Measurements from ENCODE around the gene BMPER. TPM values are rescaled to one million over a fixed set of nuclear protein-coding genes. Genes with fewer than 3 reads are reported as not detected.

The BMPER gene
- total RNA-seq, 5 donors from 2014 or later (not counting 1 experiment from before 2014, with no cell fraction given), result 0.20 to 0.47 TPM; not detected in 3

GRCh38 chr7:33872870-33873269, 32.5 kb upstream of the BMPER start:
- Mint-ChIP-seq H3K9me3 (no peaks in the 10 kb centered on the region), H3K27me3 (peaks cover 0 to 5% of the 10 kb centered on the region in 2 donors), H3K27ac (no peak overlapping the region), H3K4me3 (no peak overlapping the region), H3K4me1 (no peaks in the 10 kb centered on the region), H3K36me3 (no peaks in the 10 kb centered on the region)
- H3K4me3 ChIP-seq (ENCODE audit: control insufficient read depth in 1 of 2, extremely low read depth in 1 of 2, low read length in 1 of 2), result no peak overlapping the region
- H3K36me3 ChIP-seq (ENCODE audit: control insufficient read depth in 2 of 2, extremely low read depth in 1 of 2, insufficient read depth in 1 of 2, low read length in 1 of 2), result no peaks in the 10 kb centered on the region
- H3K4me1 ChIP-seq (ENCODE audit: control insufficient read depth in 1 of 2, extremely low read depth in 1 of 2, insufficient read depth in 2 of 2, low read length in 2 of 2), result no peaks in the 10 kb centered on the region
- DNase-seq (no peak), ATAC-seq (replicated peaks in 1 of 4) (no peak)
- no peaks in the 10 kb centered on the region for H3K9me3 ChIP-seq
- POLR2A ChIA-PET, result no interaction called here
- WGBS (ENCODE audit: insufficient coverage), result 0% methylated on average over 1 of the region's 4 CpGs
- no peak overlapping the region for H3K27ac ChIP-seq (ENCODE audit: low read length)
- no peaks in the 10 kb centered on the region for H3K27me3 ChIP-seq (replicated peaks in 1 of 2; ENCODE audit: control insufficient read depth in 2 of 2, extremely low read depth in 1 of 2, insufficient read depth in 2 of 2, low read length in 1 of 2)
- CTCF ChIA-PET, result no interaction called here

- no peak for DNase-seq
- POLR2A ChIA-PET, result no interaction called here
- H3K27ac ChIP-seq (ENCODE audit: low read length), result no peak overlapping the region
- Mint-ChIP-seq H3K9me3 (no peaks in the 10 kb centered on the region), H3K27me3 (peaks cover 0 to 5% of the 10 kb centered on the region in 2 donors), H3K4me3 (no peak overlapping the region), H3K27ac (no peak overlapping the region), H3K36me3 (no peaks in the 10 kb centered on the region), H3K4me1 (no peaks in the 10 kb centered on the region)
- WGBS (ENCODE audit: insufficient coverage), result no CpG with 5 or more reads among the region's 1 CpG
- no peaks in the 10 kb centered on the region for H3K4me1 ChIP-seq (ENCODE audit: control insufficient read depth in 1 of 2, extremely low read depth in 1 of 2, insufficient read depth in 2 of 2, low read length in 2 of 2)
- CTCF ChIA-PET, result no interaction called here
- H3K9me3 ChIP-seq, result no peaks in the 10 kb centered on the region
- H3K27me3 ChIP-seq (replicated peaks in 1 of 2; ENCODE audit: control insufficient read depth in 2 of 2, extremely low read depth in 1 of 2, insufficient read depth in 2 of 2, low read length in 1 of 2), result no peaks in the 10 kb centered on the region
- no peak overlapping the region for H3K4me3 ChIP-seq (ENCODE audit: control insufficient read depth in 1 of 2, extremely low read depth in 1 of 2, low read length in 1 of 2)
- ATAC-seq (replicated peaks in 1 of 4), result no peak
- no peaks in the 10 kb centered on the region for H3K36me3 ChIP-seq (ENCODE audit: control insufficient read depth in 2 of 2, extremely low read depth in 1 of 2, insufficient read depth in 1 of 2, low read length in 1 of 2)
Measured at GRCh38 chr7:33873518-33873917, 31.8 kb upstream of the BMPER start.

GRCh38 chr7:33873981-33874750, 31.2 kb upstream of the BMPER start:
- no peak for ATAC-seq (replicated peaks in 1 of 4)
- Histone ChIP-seq H3K4me1 (ENCODE audit: control insufficient read depth in 1 of 2, extremely low read depth in 1 of 2, insufficient read depth in 2 of 2, low read length in 2 of 2) (no peaks in the 10 kb centered on the region), H3K9me3 (no peaks in the 10 kb centered on the region), H3K4me3 (ENCODE audit: control insufficient read depth in 1 of 2, extremely low read depth in 1 of 2, low read length in 1 of 2) (no peak overlapping the region), H3K27ac (ENCODE audit: low read length) (no peak overlapping the region), H3K27me3 (replicated peaks in 1 of 2; ENCODE audit: control insufficient read depth in 2 of 2, extremely low read depth in 1 of 2, insufficient read depth in 2 of 2, low read length in 1 of 2) (no peaks in the 10 kb centered on the region), H3K36me3 (ENCODE audit: control insufficient read depth in 2 of 2, extremely low read depth in 1 of 2, insufficient read depth in 1 of 2, low read length in 1 of 2) (no peaks in the 10 kb centered on the region)
- Mint-ChIP-seq H3K27ac (no peak overlapping the region), H3K4me1 (no peaks in the 10 kb centered on the region), H3K27me3 (peaks cover 0 to 5% of the 10 kb centered on the region in 2 donors), H3K9me3 (no peaks in the 10 kb centered on the region), H3K4me3 (no peak overlapping the region), H3K36me3 (no peaks in the 10 kb centered on the region)
- ChIA-PET POLR2A (no interaction called here), CTCF (interaction anchor here in 1 of 2 donors (0.9 kb wide), 1 partner anchor 12 kb away, joined by 3 read pairs; no protein-coding TSS in a partner anchor)
- WGBS (ENCODE audit: insufficient coverage), result no CpG with 5 or more reads among the region's 4 CpGs
- no peak for DNase-seq

GRCh38 chr7:33874943-33875342, 30.4 kb upstream of the BMPER start:
- POLR2A ChIA-PET, result no interaction called here
- H3K4me3 Mint-ChIP-seq, result no peak overlapping the region
- CTCF ChIA-PET, result no interaction called here
- H3K27me3 ChIP-seq (replicated peaks in 1 of 2; ENCODE audit: control insufficient read depth in 2 of 2, extremely low read depth in 1 of 2, insufficient read depth in 2 of 2, low read length in 1 of 2), result no peaks in the 10 kb centered on the region
- no peak overlapping the region for H3K27ac ChIP-seq (ENCODE audit: low read length)
- H3K4me3 ChIP-seq (ENCODE audit: control insufficient read depth in 1 of 2, extremely low read depth in 1 of 2, low read length in 1 of 2), result no peak overlapping the region
- H3K4me1 ChIP-seq (ENCODE audit: control insufficient read depth in 1 of 2, extremely low read depth in 1 of 2, insufficient read depth in 2 of 2, low read length in 2 of 2), result no peaks in the 10 kb centered on the region
- H3K9me3 ChIP-seq, result no peaks in the 10 kb centered on the region
- H3K36me3 ChIP-seq (ENCODE audit: control insufficient read depth in 2 of 2, extremely low read depth in 1 of 2, insufficient read depth in 1 of 2, low read length in 1 of 2), result no peaks in the 10 kb centered on the region
- 90% methylated on average over 2 of the region's 5 CpGs for WGBS (ENCODE audit: insufficient coverage)
- no peaks in the 10 kb centered on the region for H3K4me1 Mint-ChIP-seq
- DNase-seq (no peak), ATAC-seq (replicated peaks in 1 of 4) (no peak)
- H3K36me3 Mint-ChIP-seq, result no peaks in the 10 kb centered on the region
- no peaks in the 10 kb centered on the region for H3K9me3 Mint-ChIP-seq
- peaks cover 0 to 9% of the 10 kb centered on the region in 2 donors for H3K27me3 Mint-ChIP-seq
- H3K27ac Mint-ChIP-seq, result no peak overlapping the region

GRCh38 chr7:33876596-33877274, 28.6 kb upstream of the BMPER start:
- H3K4me1 Mint-ChIP-seq, result no peaks in the 10 kb centered on the region
- no peaks in the 10 kb centered on the region for H3K4me1 ChIP-seq (ENCODE audit: control insufficient read depth in 1 of 2, extremely low read depth in 1 of 2, insufficient read depth in 2 of 2, low read length in 2 of 2)
- no peaks in the 10 kb centered on the region for H3K36me3 ChIP-seq (ENCODE audit: control insufficient read depth in 2 of 2, extremely low read depth in 1 of 2, insufficient read depth in 1 of 2, low read length in 1 of 2)
- no peaks in the 10 kb centered on the region for H3K36me3 Mint-ChIP-seq
- no peak for DNase-seq
- no peak overlapping the region for H3K4me3 ChIP-seq (ENCODE audit: control insufficient read depth in 1 of 2, extremely low read depth in 1 of 2, low read length in 1 of 2)
- CTCF ChIA-PET, result interaction anchor here in 1 of 2 donors (0.6 kb wide), 1 partner anchor 808 kb away, joined by 3 read pairs; no protein-coding TSS in a partner anchor
- H3K27ac ChIP-seq (ENCODE audit: low read length), result no peak overlapping the region
- POLR2A ChIA-PET, result no interaction called here
- H3K4me3 Mint-ChIP-seq, result no peak overlapping the region
- H3K9me3 ChIP-seq, result no peaks in the 10 kb centered on the region
- peaks cover 1 to 12% of the 10 kb centered on the region in 2 donors for H3K27me3 Mint-ChIP-seq
- no peak overlapping the region for H3K27ac Mint-ChIP-seq
- no peaks in the 10 kb centered on the region for H3K27me3 ChIP-seq (replicated peaks in 1 of 2; ENCODE audit: control insufficient read depth in 2 of 2, extremely low read depth in 1 of 2, insufficient read depth in 2 of 2, low read length in 1 of 2)
- WGBS (ENCODE audit: insufficient coverage), result 90% methylated on average over 2 of the region's 3 CpGs
- no peak for ATAC-seq (replicated peaks in 1 of 4)
- no peaks in the 10 kb centered on the region for H3K9me3 Mint-ChIP-seq

- Histone ChIP-seq H3K4me1 (ENCODE audit: control insufficient read depth in 1 of 2, extremely low read depth in 1 of 2, insufficient read depth in 2 of 2, low read length in 2 of 2) (no peaks in the 10 kb centered on the region), H3K36me3 (ENCODE audit: control insufficient read depth in 2 of 2, extremely low read depth in 1 of 2, insufficient read depth in 1 of 2, low read length in 1 of 2) (no peaks in the 10 kb centered on the region), H3K4me3 (ENCODE audit: control insufficient read depth in 1 of 2, extremely low read depth in 1 of 2, low read length in 1 of 2) (no peak overlapping the region), H3K27me3 (replicated peaks in 1 of 2; ENCODE audit: control insufficient read depth in 2 of 2, extremely low read depth in 1 of 2, insufficient read depth in 2 of 2, low read length in 1 of 2) (peaks cover 0 to 4% of the 10 kb centered on the region in 2 experiments), H3K27ac (ENCODE audit: low read length) (no peak overlapping the region), H3K9me3 (no peaks in the 10 kb centered on the region)
- H3K27ac Mint-ChIP-seq, result no peak overlapping the region
- H3K4me3 Mint-ChIP-seq, result no peak overlapping the region
- no peak for DNase-seq
- POLR2A ChIA-PET, result no interaction called here
- no peak for ATAC-seq (replicated peaks in 1 of 4)
- CTCF ChIA-PET, result interaction anchor here in 1 of 2 donors (0.9 kb wide), 1 partner anchor 1430 kb away, joined by 3 read pairs; no protein-coding TSS in a partner anchor
- no peaks in the 10 kb centered on the region for H3K36me3 Mint-ChIP-seq
- no peaks in the 10 kb centered on the region for H3K4me1 Mint-ChIP-seq
- H3K9me3 Mint-ChIP-seq, result no peaks in the 10 kb centered on the region
- peaks cover 1 to 10% of the 10 kb centered on the region in 2 donors for H3K27me3 Mint-ChIP-seq
Measured at GRCh38 chr7:33880787-33881186, 24.6 kb upstream of the BMPER start.
